D721Med (cell line): Measurements from ENCODE around the gene YAE1.

Source experiments
- DNase-seq: peaks from one replicate; pipeline ENCODE4 v3.0.0; 2011; ENCODE audit warnings: low spot score; ENCODE audit not compliant: insufficient read length
- FAIRE-seq: peaks from 2 replicates; lab custom pipeline; 2011; peaks lifted over from hg19 to GRCh38; lab: Jason Lieb, UNC
- TF ChIP-seq, protein P1 (sequence below): IDR thresholded peaks from 2 replicates; pipeline ENCODE4 v1.5.1; 2012; ENCODE audit warnings: mild to moderate bottlenecking, control low read depth; ENCODE audit not compliant: insufficient read depth; ENCODE audit errors: missing control alignments

YAE1 gene

GRCh38 chr7:39621784-39622411, 55.7 kb downstream of the YAE1 start:
- TF ChIP-seq, protein P1, sequence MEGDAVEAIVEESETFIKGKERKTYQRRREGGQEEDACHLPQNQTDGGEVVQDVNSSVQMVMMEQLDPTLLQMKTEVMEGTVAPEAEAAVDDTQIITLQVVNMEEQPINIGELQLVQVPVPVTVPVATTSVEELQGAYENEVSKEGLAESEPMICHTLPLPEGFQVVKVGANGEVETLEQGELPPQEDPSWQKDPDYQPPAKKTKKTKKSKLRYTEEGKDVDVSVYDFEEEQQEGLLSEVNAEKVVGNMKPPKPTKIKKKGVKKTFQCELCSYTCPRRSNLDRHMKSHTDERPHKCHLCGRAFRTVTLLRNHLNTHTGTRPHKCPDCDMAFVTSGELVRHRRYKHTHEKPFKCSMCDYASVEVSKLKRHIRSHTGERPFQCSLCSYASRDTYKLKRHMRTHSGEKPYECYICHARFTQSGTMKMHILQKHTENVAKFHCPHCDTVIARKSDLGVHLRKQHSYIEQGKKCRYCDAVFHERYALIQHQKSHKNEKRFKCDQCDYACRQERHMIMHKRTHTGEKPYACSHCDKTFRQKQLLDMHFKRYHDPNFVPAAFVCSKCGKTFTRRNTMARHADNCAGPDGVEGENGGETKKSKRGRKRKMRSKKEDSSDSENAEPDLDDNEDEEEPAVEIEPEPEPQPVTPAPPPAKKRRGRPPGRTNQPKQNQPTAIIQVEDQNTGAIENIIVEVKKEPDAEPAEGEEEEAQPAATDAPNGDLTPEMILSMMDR, result no peak
- DNase-seq (no peak), FAIRE-seq (no peak)
